T-helper 2 cell treated with Interferon-gamma antibody and Interleukin-4, amounts not matched to agents 5 μg/mL and 100 μg/mL, for 36 hours (primary cell): ENCODE results near the gene C5orf46.

ENCODE experiments used
- DNase-seq: peaks from one replicate; pipeline ENCODE4 v3.0.0; 2021; ENCODE audit warnings: low spot score
- H3K27ac Mint-ChIP-seq: one replicate; pipeline ENCODE4 v1.8.0; 2021; ENCODE audit warnings: mild to moderate bottlenecking, mixed read lengths
- H3K27me3 Mint-ChIP-seq: one replicate; pipeline ENCODE4 v1.8.0; 2021; ENCODE audit warnings: low read depth, mixed read lengths
- H3K36me3 Mint-ChIP-seq: one replicate; pipeline ENCODE4 v1.8.0; 2021; ENCODE audit warnings: low read depth, mixed read lengths
- H3K4me1 Mint-ChIP-seq: one replicate; pipeline ENCODE4 v1.8.0; 2021; ENCODE audit warnings: low read depth, mixed read lengths
- H3K4me3 Mint-ChIP-seq: one replicate; pipeline ENCODE4 v1.8.0; 2022; ENCODE audit warnings: mild to moderate bottlenecking, moderate library complexity, mixed read lengths
- H3K9me3 Mint-ChIP-seq: one replicate; pipeline ENCODE4 v1.8.0; 2021; ENCODE audit warnings: mixed read lengths

The C5orf46 gene

DNA sequence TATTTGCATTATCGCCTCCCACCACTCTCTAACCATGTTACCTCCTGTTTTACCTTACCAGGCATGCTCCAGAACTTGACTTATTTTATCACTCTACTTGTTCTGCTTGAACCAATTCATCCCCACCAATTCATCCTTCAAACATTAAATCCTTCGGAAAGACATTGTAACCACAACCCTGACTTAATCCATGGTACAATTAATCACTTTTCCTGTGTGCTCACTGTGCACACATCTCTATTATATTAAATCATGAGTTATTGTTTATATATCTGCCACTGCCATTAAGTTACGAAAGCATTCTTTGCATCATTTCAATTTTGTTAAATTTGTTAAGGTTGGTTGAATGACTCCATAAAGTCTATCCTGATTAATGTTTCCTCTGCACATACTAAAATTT, 7.4 kb upstream of the C5orf46 start:
- Mint-ChIP-seq H3K27ac (no peak overlapping the region), H3K36me3 (no peaks in the 10 kb centered on the region), H3K4me1 (no peaks in the 10 kb centered on the region)

DNA sequence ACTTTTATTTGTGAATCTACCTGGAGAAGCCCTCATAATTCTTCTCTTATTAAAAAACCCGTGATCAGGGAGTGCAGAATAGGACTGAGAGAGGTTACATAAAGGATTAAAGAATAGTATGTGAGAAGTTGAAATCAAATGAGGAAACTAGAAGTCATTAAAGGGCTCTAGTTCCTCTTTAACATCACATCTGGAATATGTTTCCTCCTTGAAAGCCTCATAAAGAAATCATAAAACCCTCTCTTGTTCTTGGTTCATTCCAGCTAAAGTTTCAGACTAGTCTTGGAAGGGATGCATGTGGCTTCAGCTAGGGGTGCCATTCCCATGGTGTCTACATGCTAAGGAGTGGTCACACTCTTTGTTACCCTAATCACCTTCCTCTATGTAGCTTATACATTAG, 5.7 kb upstream of the C5orf46 start:
- DNase-seq = no peak
- Mint-ChIP-seq H3K36me3 (no peaks in the 10 kb centered on the region), H3K27ac (no peak overlapping the region), H3K27me3 (peaks cover 3% of the 10 kb centered on the region), H3K4me3 (no peak overlapping the region), H3K9me3 (no peaks in the 10 kb centered on the region), H3K4me1 (no peaks in the 10 kb centered on the region)

More for the DNA sequence above, 7.4 kb upstream of the C5orf46 start:
- no peak overlapping the region for H3K4me3 Mint-ChIP-seq
- H3K9me3 Mint-ChIP-seq = no peaks in the 10 kb centered on the region
- peaks cover 3% of the 10 kb centered on the region for H3K27me3 Mint-ChIP-seq
- no peak for DNase-seq

DNA sequence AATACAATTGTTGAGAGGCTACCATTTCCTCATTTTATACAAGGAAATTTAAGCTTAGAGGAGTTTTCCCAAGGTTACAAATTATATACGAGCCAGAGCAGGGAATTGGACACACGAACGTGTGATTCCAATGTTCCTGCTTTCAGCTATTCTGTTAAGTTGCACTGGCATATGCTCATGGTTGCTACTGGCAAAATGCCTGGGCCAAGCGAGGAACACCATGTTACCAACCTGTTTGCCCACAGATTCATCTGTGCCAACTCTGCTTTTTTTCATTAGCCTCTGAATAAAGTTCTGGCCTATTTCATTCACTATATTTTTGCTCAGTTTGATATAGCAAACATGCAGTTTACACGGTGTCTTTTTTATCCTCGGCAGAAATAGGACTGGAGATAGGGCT, 5.1 kb upstream of the C5orf46 start:
- peaks cover 3% of the 10 kb centered on the region for H3K27me3 Mint-ChIP-seq
- no peaks in the 10 kb centered on the region for H3K36me3 Mint-ChIP-seq
- no peak for DNase-seq
- H3K27ac Mint-ChIP-seq = no peak overlapping the region
- no peaks in the 10 kb centered on the region for H3K9me3 Mint-ChIP-seq
- no peaks in the 10 kb centered on the region for H3K4me1 Mint-ChIP-seq
- H3K4me3 Mint-ChIP-seq = no peak overlapping the region

DNA sequence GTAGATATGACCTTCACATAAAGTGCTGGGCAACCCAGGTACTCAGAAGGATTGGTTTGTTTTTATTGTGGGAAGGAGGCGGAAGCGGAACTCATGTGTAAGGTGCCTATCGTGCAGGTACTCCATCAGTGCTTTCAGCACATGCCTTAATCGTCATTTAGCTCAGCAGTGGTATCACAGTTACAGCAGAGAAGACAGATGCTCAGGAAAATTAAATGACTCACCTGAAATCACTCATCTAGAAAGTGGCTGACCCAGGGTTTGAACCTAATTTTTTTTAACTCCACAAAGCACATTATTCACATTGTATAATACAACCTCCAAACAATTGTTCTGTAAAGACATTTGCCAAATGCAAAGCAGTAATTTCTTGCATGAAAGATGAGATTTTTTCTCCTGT, 2.2 kb downstream of the C5orf46 start:
- DNase-seq = no peak
- H3K36me3 Mint-ChIP-seq = no peaks in the 10 kb centered on the region
- H3K4me3 Mint-ChIP-seq = no peak overlapping the region
- H3K27me3 Mint-ChIP-seq = no peaks in the 10 kb centered on the region
- no peaks in the 10 kb centered on the region for H3K4me1 Mint-ChIP-seq
- H3K27ac Mint-ChIP-seq = no peak overlapping the region
- H3K9me3 Mint-ChIP-seq = no peaks in the 10 kb centered on the region

DNA sequence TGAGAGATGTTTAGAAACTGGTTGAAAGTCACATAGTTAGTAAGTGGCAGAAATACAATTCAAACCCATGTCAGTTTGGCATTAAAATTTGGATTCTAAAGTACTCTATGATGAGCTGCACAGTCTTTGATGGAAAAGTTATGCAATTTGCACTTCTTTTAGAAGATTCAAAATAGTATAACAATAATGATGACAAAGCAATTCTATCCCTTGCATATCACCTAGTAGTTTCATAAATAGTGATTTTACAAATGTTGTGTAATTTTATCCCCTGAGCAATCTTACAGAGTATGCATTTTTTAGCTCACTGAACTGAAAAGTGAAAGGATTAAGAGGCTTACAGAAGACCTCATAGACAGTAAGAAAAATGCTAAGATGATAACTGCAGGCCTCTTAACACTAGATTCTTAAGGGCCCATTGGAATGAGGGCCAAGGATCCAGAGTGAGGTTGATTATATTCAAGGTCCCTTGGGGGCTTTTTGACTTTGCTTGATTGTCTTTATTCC, 3.7 kb downstream of the C5orf46 start:
- H3K4me3 Mint-ChIP-seq = no peak overlapping the region
- H3K27me3 Mint-ChIP-seq = no peaks in the 10 kb centered on the region
- H3K36me3 Mint-ChIP-seq = no peaks in the 10 kb centered on the region
- H3K27ac Mint-ChIP-seq = no peak overlapping the region
- DNase-seq = no peak
- no peaks in the 10 kb centered on the region for H3K4me1 Mint-ChIP-seq
- H3K9me3 Mint-ChIP-seq = no peaks in the 10 kb centered on the region

DNA sequence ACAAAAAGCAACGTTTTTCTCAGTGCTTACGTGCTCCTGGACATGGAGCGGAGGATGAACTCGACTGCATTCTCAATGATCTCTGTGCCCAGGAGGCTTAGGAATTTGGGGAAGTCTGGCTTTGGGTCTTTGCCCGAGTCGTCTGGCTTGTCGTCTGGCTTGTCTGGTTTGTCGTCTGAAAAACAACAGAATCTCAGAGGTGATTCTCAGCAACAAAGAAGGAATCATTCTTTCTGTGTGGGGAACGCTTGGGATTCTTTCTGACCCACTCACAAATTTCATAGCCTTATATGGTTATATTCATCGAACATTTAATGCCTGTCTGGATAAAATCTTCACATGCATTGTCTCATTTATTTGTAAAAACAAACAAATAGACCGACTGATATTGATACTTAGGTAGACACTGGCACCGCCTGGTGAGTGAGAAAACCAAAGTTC, 4.7 kb downstream of the C5orf46 start:
- Mint-ChIP-seq H3K36me3 (no peaks in the 10 kb centered on the region), H3K4me1 (no peaks in the 10 kb centered on the region), H3K27ac (no peak overlapping the region), H3K4me3 (no peak overlapping the region), H3K9me3 (no peaks in the 10 kb centered on the region), H3K27me3 (no peaks in the 10 kb centered on the region)
- no peak for DNase-seq

DNA sequence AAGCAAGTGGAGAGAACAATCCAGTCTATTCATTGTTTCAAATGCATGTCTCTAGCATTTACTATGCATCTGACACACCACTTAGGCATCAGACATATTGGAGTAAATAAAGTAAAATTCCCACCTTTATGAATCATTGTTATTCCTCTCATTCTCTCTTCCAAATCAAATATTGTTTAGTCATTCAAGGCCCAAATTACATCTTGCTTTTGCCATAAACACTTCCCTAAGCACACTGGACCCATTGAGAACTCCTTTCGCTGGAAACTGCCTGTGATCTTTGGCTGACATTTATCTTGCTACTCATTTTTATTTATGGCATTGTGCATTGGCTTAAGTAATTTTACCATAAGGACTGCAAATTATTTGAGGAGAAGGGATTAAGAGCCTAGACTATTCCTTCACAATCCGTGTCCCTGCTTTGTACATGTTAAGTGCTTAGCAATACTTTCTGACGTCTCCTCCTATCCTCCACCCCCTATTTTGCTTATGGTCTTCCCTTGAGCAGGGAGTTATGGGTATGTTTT, 7.4 kb downstream of the C5orf46 start:
- Mint-ChIP-seq H3K36me3 (no peaks in the 10 kb centered on the region), H3K4me1 (no peaks in the 10 kb centered on the region), H3K27me3 (no peaks in the 10 kb centered on the region), H3K27ac (no peak overlapping the region), H3K4me3 (no peak overlapping the region), H3K9me3 (no peaks in the 10 kb centered on the region)
- no peak for DNase-seq

DNA sequence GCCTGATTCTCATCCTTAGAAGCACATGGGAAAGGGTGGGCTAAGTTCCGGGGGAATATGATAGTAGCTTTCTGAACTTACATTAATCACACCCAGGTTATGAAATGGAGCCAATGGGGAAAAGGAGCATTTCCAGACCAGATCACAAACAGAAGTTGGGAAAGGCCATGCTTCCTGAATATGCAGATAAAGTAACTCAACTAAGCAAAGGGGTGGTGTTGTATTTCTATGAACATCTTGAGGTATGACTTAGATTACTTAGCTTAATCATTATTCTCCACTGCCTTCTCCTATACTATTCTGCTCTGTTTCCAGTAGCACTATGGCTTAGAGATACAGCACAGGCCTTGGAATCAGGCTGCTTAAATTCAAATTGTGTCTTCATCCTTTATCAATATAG, 10.5 kb downstream of the C5orf46 start:
- Mint-ChIP-seq H3K36me3 (no peaks in the 10 kb centered on the region), H3K27ac (no peak overlapping the region), H3K4me3 (no peak overlapping the region), H3K27me3 (no peaks in the 10 kb centered on the region), H3K4me1 (no peaks in the 10 kb centered on the region), H3K9me3 (no peaks in the 10 kb centered on the region)
- DNase-seq = no peak

DNA sequence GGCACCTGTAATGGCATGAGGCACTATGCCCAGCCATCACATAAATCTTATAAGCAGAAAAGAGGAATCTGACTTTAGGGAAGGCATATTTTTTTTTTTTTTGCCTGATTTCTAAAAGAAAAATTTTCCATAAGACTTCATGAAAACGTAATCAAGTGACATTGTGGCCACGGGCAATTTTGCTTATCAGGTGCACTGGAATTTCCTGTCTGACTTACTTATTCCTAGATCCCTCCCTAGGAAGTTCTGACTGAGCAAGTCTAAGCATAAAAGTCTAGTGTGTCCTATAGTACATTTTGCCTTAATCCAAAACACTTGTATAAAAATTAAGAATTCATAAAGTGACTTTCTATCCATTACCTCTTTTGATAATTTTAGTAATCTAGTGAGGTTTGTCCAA, 12.5 kb downstream of the C5orf46 start:
- H3K36me3 Mint-ChIP-seq = no peaks in the 10 kb centered on the region
- no peak overlapping the region for H3K4me3 Mint-ChIP-seq
- no peaks in the 10 kb centered on the region for H3K4me1 Mint-ChIP-seq
- H3K9me3 Mint-ChIP-seq = no peaks in the 10 kb centered on the region
- H3K27ac Mint-ChIP-seq = no peak overlapping the region
- no peak for DNase-seq
- H3K27me3 Mint-ChIP-seq = no peaks in the 10 kb centered on the region

DNA sequence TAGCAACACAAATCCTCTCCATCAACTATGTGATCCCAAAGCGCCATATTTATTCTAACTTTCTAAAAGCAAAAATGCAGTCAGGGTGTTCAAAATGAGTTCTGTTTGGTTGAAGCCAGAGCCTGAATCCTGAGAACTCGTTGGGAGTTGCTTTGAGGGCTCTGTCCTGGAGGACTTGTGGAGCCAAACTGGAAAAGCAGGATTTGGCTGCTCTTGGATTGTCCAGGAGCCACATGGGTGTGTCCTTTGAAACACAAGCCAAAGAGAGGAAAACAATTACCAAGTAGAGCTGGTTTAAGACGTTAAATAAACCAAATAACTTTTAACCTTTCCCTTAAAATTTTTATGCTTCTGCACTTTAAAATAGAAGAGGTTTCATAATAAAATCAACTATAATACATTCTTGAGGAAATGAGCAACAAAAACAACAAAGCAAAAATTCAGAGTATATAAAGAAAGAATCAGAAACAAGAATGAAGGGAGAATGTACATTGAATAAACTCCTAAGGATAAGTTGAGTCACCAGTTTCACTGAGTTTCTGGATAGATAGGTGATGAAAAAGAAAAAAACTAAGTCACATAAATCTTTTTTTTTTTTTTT, 13.5 kb downstream of the C5orf46 start:
- no peak for DNase-seq
- H3K4me3 Mint-ChIP-seq = no peak overlapping the region
- no peaks in the 10 kb centered on the region for H3K9me3 Mint-ChIP-seq
- no peaks in the 10 kb centered on the region for H3K36me3 Mint-ChIP-seq
- no peak overlapping the region for H3K27ac Mint-ChIP-seq
- no peaks in the 10 kb centered on the region for H3K27me3 Mint-ChIP-seq
- no peaks in the 10 kb centered on the region for H3K4me1 Mint-ChIP-seq

DNA sequence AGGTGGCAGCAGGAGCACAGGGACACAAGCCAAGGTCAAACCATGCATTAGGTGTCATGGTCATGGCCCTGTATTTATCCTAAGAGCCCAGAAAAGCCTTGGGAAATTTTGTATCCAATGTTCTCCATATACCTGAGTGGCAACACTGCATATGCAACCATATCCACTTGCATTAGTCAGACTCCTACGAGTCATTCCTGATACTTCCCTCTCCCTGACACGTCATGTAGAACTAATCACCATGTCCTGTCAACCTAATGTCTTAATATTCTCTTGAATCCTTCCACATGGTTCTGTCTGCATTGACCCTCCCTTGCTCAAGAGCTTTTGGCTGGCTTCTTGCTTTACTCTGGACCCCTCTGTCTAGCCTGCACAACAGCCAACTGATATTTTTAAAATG, 18.4 kb downstream of the C5orf46 start:
- Mint-ChIP-seq H3K27me3 (no peaks in the 10 kb centered on the region), H3K27ac (no peak overlapping the region), H3K36me3 (no peaks in the 10 kb centered on the region), H3K4me3 (no peak overlapping the region), H3K4me1 (no peaks in the 10 kb centered on the region), H3K9me3 (no peaks in the 10 kb centered on the region)
- no peak for DNase-seq

DNA sequence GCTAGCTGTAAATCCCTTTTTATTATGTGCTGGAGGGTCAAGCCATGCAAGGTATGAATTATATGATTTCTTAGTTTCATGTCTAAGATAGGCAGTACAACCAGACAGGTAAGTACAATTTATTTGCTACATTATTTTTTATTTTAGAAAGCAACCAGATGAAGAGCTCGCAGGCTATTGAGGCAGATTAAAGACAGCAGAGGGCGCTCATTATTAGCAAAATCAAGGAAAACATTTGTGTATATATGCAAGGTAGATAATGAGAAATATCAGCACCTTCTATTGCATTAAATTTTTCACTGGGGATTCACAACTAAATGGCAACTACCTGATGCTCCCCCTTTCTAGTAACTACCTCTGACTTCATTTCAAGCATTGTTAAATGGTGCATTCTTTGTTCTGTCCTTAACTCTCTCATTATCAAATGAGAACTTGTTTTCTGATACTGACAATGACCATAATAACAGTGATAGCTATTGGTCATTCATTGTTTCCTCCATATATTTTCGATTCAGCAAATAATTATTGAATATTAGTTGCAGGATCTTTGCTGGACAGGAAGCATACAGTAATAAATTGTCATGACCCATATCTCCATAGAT, 19.2 kb downstream of the C5orf46 start:
- no peak overlapping the region for H3K27ac Mint-ChIP-seq
- H3K36me3 Mint-ChIP-seq = no peaks in the 10 kb centered on the region
- no peak for DNase-seq
- H3K27me3 Mint-ChIP-seq = no peaks in the 10 kb centered on the region
- H3K9me3 Mint-ChIP-seq = no peaks in the 10 kb centered on the region
- H3K4me1 Mint-ChIP-seq = no peaks in the 10 kb centered on the region
- H3K4me3 Mint-ChIP-seq = no peak overlapping the region

DNA sequence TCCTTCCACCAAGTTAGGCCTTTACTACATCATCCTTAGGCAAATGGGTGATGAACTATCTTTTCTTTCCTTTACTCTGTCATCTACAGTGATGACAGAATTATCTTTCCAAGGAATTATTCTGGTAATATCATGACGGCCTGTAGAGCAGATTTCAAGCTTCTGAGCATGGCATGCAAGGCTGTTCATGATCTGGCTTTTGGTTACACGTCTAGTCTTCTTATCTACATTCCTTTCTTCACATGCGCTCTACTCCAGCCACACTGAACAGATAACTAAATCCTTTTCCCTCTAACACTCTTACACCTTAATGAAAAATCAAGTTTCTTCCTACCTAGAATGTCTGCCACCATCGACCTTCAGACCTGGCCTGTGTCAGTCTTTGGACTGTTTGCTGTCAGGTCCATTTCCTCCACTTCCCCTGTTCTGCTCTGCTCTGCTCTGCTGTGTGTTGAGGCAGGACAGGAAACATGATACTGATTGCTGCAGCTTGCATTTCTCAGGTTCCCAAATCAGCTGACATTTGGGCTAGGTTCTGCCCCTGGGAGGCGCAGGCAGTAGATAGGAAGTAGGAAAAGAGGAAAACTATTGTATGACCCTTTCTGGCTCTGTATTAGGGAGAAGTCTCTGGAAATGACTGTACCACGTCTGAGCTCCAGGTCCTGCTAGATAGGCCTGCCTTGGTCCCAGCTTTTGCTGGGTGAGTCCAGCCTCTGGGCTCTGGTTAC, 23.6 kb downstream of the C5orf46 start:
- Mint-ChIP-seq H3K27ac (no peak overlapping the region), H3K36me3 (no peaks in the 10 kb centered on the region)
- DNase-seq = no peak

DNA sequence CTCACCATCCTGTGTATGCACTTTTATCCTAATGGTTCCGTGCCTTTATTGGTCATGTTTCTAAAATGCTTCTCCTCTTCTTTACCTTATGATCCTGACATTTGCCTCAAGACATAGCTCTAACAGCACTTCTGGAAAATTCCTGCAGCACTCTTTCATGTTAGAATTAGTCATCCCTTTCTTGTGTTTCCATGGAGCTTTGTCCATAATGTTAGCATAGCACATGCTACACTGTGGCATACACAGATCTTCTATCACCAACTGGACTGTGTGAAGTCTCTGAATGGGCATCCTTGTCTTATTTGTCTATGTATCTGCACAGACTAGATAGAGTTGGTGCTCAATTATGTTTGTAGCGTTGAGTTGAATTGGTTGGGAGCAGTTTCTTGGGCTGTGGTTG, 25.9 kb downstream of the C5orf46 start:
- H3K27me3 Mint-ChIP-seq = no peaks in the 10 kb centered on the region
- H3K9me3 Mint-ChIP-seq = no peaks in the 10 kb centered on the region
- H3K36me3 Mint-ChIP-seq = no peaks in the 10 kb centered on the region
- no peak for DNase-seq
- no peak overlapping the region for H3K27ac Mint-ChIP-seq
- no peak overlapping the region for H3K4me3 Mint-ChIP-seq
- no peaks in the 10 kb centered on the region for H3K4me1 Mint-ChIP-seq

More for the DNA sequence above, 23.6 kb downstream of the C5orf46 start:
- Mint-ChIP-seq H3K4me1 (no peaks in the 10 kb centered on the region), H3K4me3 (no peak overlapping the region), H3K9me3 (no peaks in the 10 kb centered on the region), H3K27me3 (no peaks in the 10 kb centered on the region)
